CD14-positive monocyte (primary cell): Measurements from ENCODE around the gene SLC25A2. TPM values are rescaled to one million over a fixed set of nuclear protein-coding genes. Genes with fewer than 3 reads are reported as not detected.

ENCODE experiments used
- DNase-seq, 3 donors: peaks; one replicate each; pipeline ENCODE4 v3.0.0-alpha.2; 2011 to 2022
- H2AFZ ChIP-seq: 2 replicates; pipeline ENCODE4 v1.6.0; 2012; ENCODE audit warnings: mild to moderate bottlenecking, low read depth, low read length, inconsistent platforms; ENCODE audit not compliant: insufficient read depth, poor library complexity, severe bottlenecking
- H3K27ac ChIP-seq, 2 donors: 1 replicate in 1 of 2; 2 replicates in 1 of 2; pipeline ENCODE4 v1.5.1; 2012 to 2013; ENCODE audit warnings: low read length in 2 of 2, control low read depth in 1 of 2, inconsistent platforms in 1 of 2, low read depth in 1 of 2, mild to moderate bottlenecking in 1 of 2
- H3K27me3 ChIP-seq, 2 donors: one replicate each; pipeline versions ENCODE4 v1.6.0 to v1.6.1; 2011 to 2013; ENCODE audit warnings: low read length in 2 of 2; ENCODE audit not compliant: control insufficient read depth in 2 of 2, insufficient read depth in 2 of 2
- H3K36me3 ChIP-seq, 2 donors: replicated peaks in 1 of 2; 1 replicate in 1 of 2; 2 replicates in 1 of 2; pipeline versions ENCODE4 v1.5.1 to v1.6.1; 2012 to 2013; ENCODE audit warnings: low read length in 2 of 2, control low read depth in 1 of 2, inconsistent platforms in 1 of 2, mild to moderate bottlenecking in 1 of 2; ENCODE audit not compliant: insufficient read depth in 2 of 2, control insufficient read depth in 1 of 2
- H3K4me1 ChIP-seq, 2 donors: 1 replicate in 1 of 2; 2 replicates in 1 of 2; pipeline versions ENCODE4 v1.5.1 to v1.6.1; 2012 to 2013; ENCODE audit warnings: low read length in 2 of 2, control low read depth in 1 of 2, inconsistent platforms in 1 of 2, mild to moderate bottlenecking in 1 of 2, moderate library complexity in 1 of 2; ENCODE audit not compliant: insufficient read depth in 2 of 2, control insufficient read depth in 1 of 2
- H3K4me2 ChIP-seq: replicated peaks from 2 replicates; pipeline ENCODE3; 2012; ENCODE audit warnings: low read length, moderate library complexity, mild to moderate bottlenecking; ENCODE audit not compliant: poor library complexity, severe bottlenecking; ENCODE audit errors: extremely low read depth
- H3K4me3 ChIP-seq, 3 experiments: fragments of 200-600 bp in 1 of 3; sonication (generic) in 1 of 3; replicated peaks in 1 of 3; 1 replicate in 2 of 3; 2 replicates in 1 of 3; pipeline ENCODE4 v1.5.1; 2011 to 2013; ENCODE audit warnings: low read length in 3 of 3, mild to moderate bottlenecking in 3 of 3, control low read depth in 2 of 3, low read depth in 2 of 3, inconsistent platforms in 1 of 3, moderate library complexity in 1 of 3
- H3K79me2 ChIP-seq: 2 replicates; pipeline ENCODE4 v1.6.0; 2012; ENCODE audit warnings: mild to moderate bottlenecking, control low read depth, inconsistent platforms, low read length, moderate library complexity; ENCODE audit not compliant: insufficient read depth
- H3K9ac ChIP-seq: 2 replicates; pipeline ENCODE4 v1.6.0; 2017; ENCODE audit warnings: low read length, mild to moderate bottlenecking; ENCODE audit not compliant: insufficient read depth, poor library complexity, severe bottlenecking
- H3K9me3 ChIP-seq, 2 donors: replicated peaks in 1 of 2; 1 replicate in 1 of 2; 2 replicates in 1 of 2; pipeline versions ENCODE4 v1.5.1 to v1.6.1; 2012 to 2013; ENCODE audit warnings: low read length in 2 of 2, control low read depth in 1 of 2; ENCODE audit not compliant: control insufficient read depth in 1 of 2, insufficient read depth in 1 of 2
- H4K20me1 ChIP-seq: 2 replicates; pipeline ENCODE4 v1.6.0; 2012; ENCODE audit warnings: mild to moderate bottlenecking, low read length, control low read depth, moderate library complexity; ENCODE audit not compliant: insufficient read depth
- H3K27ac Mint-ChIP-seq, 7 donors: one replicate each; pipeline ENCODE4 v1.8.0; 2020; ENCODE audit warnings: mild to moderate bottlenecking in 7 of 7, mixed read lengths in 7 of 7, moderate library complexity in 6 of 7, inconsistent platforms in 2 of 7
- H3K27me3 Mint-ChIP-seq, 3 donors: one replicate each; pipeline ENCODE4 v1.8.0; 2021 to 2022; ENCODE audit warnings: low read depth in 3 of 3, mild to moderate bottlenecking in 3 of 3, mixed read lengths in 3 of 3, moderate library complexity in 3 of 3, inconsistent platforms in 1 of 3
- H3K36me3 Mint-ChIP-seq, 2 donors: one replicate each; pipeline ENCODE4 v1.8.0; 2020; ENCODE audit warnings: mixed read lengths in 2 of 2, inconsistent platforms in 1 of 2, mild to moderate bottlenecking in 1 of 2
- H3K4me1 Mint-ChIP-seq: one replicate; pipeline ENCODE4 v1.8.0; 2020; ENCODE audit warnings: mild to moderate bottlenecking, mixed read lengths
- H3K4me3 Mint-ChIP-seq, 2 donors: one replicate each; pipeline ENCODE4 v1.8.0; 2020; ENCODE audit warnings: mild to moderate bottlenecking in 2 of 2, mixed read lengths in 2 of 2, moderate library complexity in 1 of 2
- H3K9me3 Mint-ChIP-seq, 7 donors: one replicate each; pipeline ENCODE4 v1.8.0; 2020 to 2022; ENCODE audit warnings: mixed read lengths in 7 of 7, mild to moderate bottlenecking in 6 of 7, moderate library complexity in 6 of 7, inconsistent platforms in 2 of 7
- whole genome bisulfite sequencing: methylation state at CpG from one replicate; pipeline ENCODE4 v1.1.5; 2013; ENCODE audit warnings: missing lambda C conversion rate; ENCODE audit not compliant: insufficient coverage; 5-methylcytosine and 5-hydroxymethylcytosine counted together
- intact Hi-C, 2 donors: fragments of 100-400 bp; cut with micrococcal nuclease; formaldehyde crosslinking; loops; one replicate each; pipeline versions ENCODE4 v1.15.0 to v1.15.1; 2023
- polyA plus RNA-seq, 3 donors: library from polyadenylated mRNA; depleted of rRNA in 1 of 3; unstranded in 2 of 3; stranded (reverse) in 1 of 3; fragments of 300-500 nt in 2 of 3; fragments of >200 nt in 1 of 3; fragmentation: Illumina TruSeq in 2 of 3; gene quantifications; 1 replicate in 2 of 3; 2 replicates in 1 of 3; pipeline ENCODE4 v1.2.3, GENCODE V29; 2012 to 2021
- TF ChIP-seq, protein P1 (sequence below): fragments of 200-600 bp; IDR thresholded peaks from one replicate; pipeline ENCODE4 v1.8.0; 2022; ENCODE audit warnings: antibody characterized with exemption, mild to moderate bottlenecking

The SLC25A2 gene
- polyA plus RNA-seq, 3 donors, result not detected

DNA sequence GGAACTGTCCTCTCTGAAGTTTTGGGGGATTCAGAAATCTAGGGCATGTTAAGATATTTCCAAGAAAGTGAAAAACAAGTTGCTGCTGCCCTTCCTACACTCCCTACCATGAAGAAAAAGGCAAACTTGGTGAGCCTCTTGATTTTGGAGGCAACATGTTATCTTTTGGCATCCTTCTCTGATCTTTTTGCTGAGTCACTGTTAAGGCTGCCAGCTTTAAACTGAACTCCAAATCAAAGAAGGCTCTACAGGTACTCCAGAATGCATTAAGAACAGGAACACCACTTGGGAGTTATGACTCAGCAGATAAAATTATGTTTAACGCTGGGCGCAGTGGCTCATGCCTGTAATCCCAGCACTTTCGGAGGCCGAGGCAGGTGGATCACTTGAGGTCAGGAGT is 34.7 kb downstream of the SLC25A2 start:
- H2AFZ ChIP-seq, result no peak overlapping the region
- no peaks in the 10 kb centered on the region for H3K27me3 Mint-ChIP-seq
- no peaks in the 10 kb centered on the region for H4K20me1 ChIP-seq
- H3K4me2 ChIP-seq, result no peak overlapping the region
- H3K4me1 Mint-ChIP-seq, result no peaks in the 10 kb centered on the region
- intact Hi-C loops, result no loop called here
- no peaks in the 10 kb centered on the region for H3K4me1 ChIP-seq
- peaks cover 61 to 89% of the 10 kb centered on the region in 2 donors for H3K9me3 ChIP-seq
- no peaks in the 10 kb centered on the region for H3K36me3 ChIP-seq
- H3K79me2 ChIP-seq, result no peaks in the 10 kb centered on the region
- H3K27ac Mint-ChIP-seq, result no peak overlapping the region
- TF ChIP-seq, protein P1, sequence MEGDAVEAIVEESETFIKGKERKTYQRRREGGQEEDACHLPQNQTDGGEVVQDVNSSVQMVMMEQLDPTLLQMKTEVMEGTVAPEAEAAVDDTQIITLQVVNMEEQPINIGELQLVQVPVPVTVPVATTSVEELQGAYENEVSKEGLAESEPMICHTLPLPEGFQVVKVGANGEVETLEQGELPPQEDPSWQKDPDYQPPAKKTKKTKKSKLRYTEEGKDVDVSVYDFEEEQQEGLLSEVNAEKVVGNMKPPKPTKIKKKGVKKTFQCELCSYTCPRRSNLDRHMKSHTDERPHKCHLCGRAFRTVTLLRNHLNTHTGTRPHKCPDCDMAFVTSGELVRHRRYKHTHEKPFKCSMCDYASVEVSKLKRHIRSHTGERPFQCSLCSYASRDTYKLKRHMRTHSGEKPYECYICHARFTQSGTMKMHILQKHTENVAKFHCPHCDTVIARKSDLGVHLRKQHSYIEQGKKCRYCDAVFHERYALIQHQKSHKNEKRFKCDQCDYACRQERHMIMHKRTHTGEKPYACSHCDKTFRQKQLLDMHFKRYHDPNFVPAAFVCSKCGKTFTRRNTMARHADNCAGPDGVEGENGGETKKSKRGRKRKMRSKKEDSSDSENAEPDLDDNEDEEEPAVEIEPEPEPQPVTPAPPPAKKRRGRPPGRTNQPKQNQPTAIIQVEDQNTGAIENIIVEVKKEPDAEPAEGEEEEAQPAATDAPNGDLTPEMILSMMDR, result no peak
- no peak for DNase-seq
- H3K9me3 Mint-ChIP-seq, result peaks cover 33 to 89% (median 70%) of the 10 kb centered on the region in 7 donors
- H3K4me3 ChIP-seq, result no peak overlapping the region
- H3K36me3 Mint-ChIP-seq, result no peaks in the 10 kb centered on the region
- H3K27me3 ChIP-seq, result no peaks in the 10 kb centered on the region
- no peak overlapping the region for H3K4me3 Mint-ChIP-seq
- 100% methylated on average over 3 of the region's 4 CpGs for WGBS
- H3K9ac ChIP-seq, result no peak overlapping the region
- no peak overlapping the region for H3K27ac ChIP-seq

DNA sequence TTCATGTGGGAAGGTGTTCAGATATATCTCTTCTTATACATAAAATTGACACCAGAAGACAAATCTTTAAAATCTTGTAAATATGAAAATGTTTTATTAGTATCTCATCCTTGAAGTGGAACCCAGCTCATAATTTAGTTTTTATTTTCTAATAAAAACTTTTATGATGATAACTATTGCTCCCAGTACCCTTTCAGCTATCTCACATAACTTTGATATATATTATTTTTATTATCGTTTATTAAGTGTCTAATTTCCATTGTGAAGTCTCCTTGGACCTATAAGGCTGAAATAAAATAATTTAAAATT is 42.7 kb downstream of the SLC25A2 start:
- no CpG with 5 or more reads among the region's 1 CpG for WGBS
- Histone ChIP-seq H3K4me3 (no peak overlapping the region), H3K9ac (no peak overlapping the region), H3K27me3 (no peaks in the 10 kb centered on the region), H4K20me1 (no peaks in the 10 kb centered on the region), H2AFZ (no peak overlapping the region), H3K36me3 (no peaks in the 10 kb centered on the region), H3K9me3 (peaks cover 52 to 96% of the 10 kb centered on the region in 2 donors), H3K79me2 (no peaks in the 10 kb centered on the region), H3K4me1 (no peaks in the 10 kb centered on the region), H3K4me2 (no peak overlapping the region), H3K27ac (no peak overlapping the region)
- TF ChIP-seq, protein P1, result no peak
- no peak overlapping the region for H3K4me3 Mint-ChIP-seq
- H3K27me3 Mint-ChIP-seq, result peaks cover 0 to 2% (median 0%) of the 10 kb centered on the region in 3 donors
- H3K27ac Mint-ChIP-seq, result no peak overlapping the region
- DNase-seq, result no peak
- peaks cover 20 to 91% (median 85%) of the 10 kb centered on the region in 7 donors for H3K9me3 Mint-ChIP-seq
- intact Hi-C loops, result no loop called here
- no peaks in the 10 kb centered on the region for H3K36me3 Mint-ChIP-seq
- no peaks in the 10 kb centered on the region for H3K4me1 Mint-ChIP-seq
